SU-DHL-6 (cell line): ENCODE measurements around the gene ITPK1.

Experiments used
- EZH2phosphoT487 ChIP-seq: fragments of 200-600 bp; sonication (generic), shearing (Covaris generic); conservative IDR thresholded peaks from 2 replicates; pipeline ENCODE4 v1.6.1; 2018; ENCODE audit warnings: mild to moderate bottlenecking, antibody characterized with exemption, low read length, moderate library complexity, mixed read lengths
- TF ChIP-seq, protein P1 (sequence below): fragments of 200-600 bp; sonication (generic); IDR thresholded peaks from one replicate; pipeline ENCODE4 v1.5.1; 2017; ENCODE audit warnings: antibody characterized with exemption, mild to moderate bottlenecking, low read length, moderate library complexity; ENCODE audit not compliant: insufficient read depth, poor library complexity, severe bottlenecking

DNA sequence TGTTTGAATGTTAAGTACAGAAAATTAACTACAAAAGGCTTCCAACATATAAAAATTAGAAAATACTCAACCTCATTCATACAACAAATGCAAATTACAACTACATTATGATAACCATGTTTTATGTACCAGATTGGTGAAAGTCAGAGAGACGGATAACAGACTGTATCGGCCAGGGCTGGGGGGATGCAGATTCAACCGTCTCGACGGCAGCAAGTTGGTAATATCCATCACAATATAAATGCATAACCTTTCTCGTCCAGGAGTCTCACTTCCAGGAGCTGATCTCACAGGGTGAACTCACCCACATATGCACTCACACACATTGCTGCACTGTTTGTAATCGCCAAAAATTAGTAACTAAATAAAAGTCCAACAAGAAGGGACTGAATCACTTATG lies 89.4 kb downstream of the ITPK1 start:
- TF ChIP-seq, protein P1, sequence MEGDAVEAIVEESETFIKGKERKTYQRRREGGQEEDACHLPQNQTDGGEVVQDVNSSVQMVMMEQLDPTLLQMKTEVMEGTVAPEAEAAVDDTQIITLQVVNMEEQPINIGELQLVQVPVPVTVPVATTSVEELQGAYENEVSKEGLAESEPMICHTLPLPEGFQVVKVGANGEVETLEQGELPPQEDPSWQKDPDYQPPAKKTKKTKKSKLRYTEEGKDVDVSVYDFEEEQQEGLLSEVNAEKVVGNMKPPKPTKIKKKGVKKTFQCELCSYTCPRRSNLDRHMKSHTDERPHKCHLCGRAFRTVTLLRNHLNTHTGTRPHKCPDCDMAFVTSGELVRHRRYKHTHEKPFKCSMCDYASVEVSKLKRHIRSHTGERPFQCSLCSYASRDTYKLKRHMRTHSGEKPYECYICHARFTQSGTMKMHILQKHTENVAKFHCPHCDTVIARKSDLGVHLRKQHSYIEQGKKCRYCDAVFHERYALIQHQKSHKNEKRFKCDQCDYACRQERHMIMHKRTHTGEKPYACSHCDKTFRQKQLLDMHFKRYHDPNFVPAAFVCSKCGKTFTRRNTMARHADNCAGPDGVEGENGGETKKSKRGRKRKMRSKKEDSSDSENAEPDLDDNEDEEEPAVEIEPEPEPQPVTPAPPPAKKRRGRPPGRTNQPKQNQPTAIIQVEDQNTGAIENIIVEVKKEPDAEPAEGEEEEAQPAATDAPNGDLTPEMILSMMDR: no peak
- TF ChIP-seq EZH2phosphoT487: no peak
